Stromal cell of bone marrow (primary cell): ENCODE data around the gene THAP12.
A peak's percentile ranks its signal among the peaks of the same experiment; 100 is the strongest.

Experiments used
- DNase-seq: peaks from one replicate; pipeline ENCODE4 v3.0.0-alpha.2; 2012; ENCODE audit warnings: low read depth

THAP12 gene

GRCh38 chr11:76380159-76380976 lies 564 bp downstream of the THAP12 start:
- no peak for DNase-seq

- DNase-seq: no peak
These were observed 1.1 kb downstream of the THAP12 start for GRCh38 chr11:76379807-76380158.

- no peak for DNase-seq
These were observed 4.0 kb downstream of the THAP12 start for GRCh38 chr11:76376746-76377558.

GRCh38 chr11:76371170-76371569 lies 9.8 kb downstream of the THAP12 start:
- peak; percentile 51 for DNase-seq

- no peak for DNase-seq
These were observed 11.5 kb downstream of the THAP12 start for GRCh38 chr11:76369406-76369805.

- no peak for DNase-seq
These were observed 12.4 kb downstream of the THAP12 start for GRCh38 chr11:76368490-76368889.

- DNase-seq: no peak
These were observed 15.8 kb downstream of the THAP12 start for GRCh38 chr11:76365038-76365679.

- no peak for DNase-seq
These were observed 18.2 kb downstream of the THAP12 start for GRCh38 chr11:76362716-76363115.

GRCh38 chr11:76361776-76362175 lies 19.2 kb downstream of the THAP12 start:
- no peak for DNase-seq

GRCh38 chr11:76361374-76361773 lies 19.6 kb downstream of the THAP12 start:
- DNase-seq: peak; percentile 29

GRCh38 chr11:76355172-76355571 lies 25.8 kb downstream of the THAP12 start:
- DNase-seq: no peak

GRCh38 chr11:76348348-76348747 lies 32.6 kb downstream of the THAP12 start:
- no peak for DNase-seq

- no peak for DNase-seq
These were observed 33.5 kb downstream of the THAP12 start for GRCh38 chr11:76347466-76347865.

GRCh38 chr11:76339221-76339620 lies 41.7 kb downstream of the THAP12 start:
- DNase-seq: peak; percentile 67

GRCh38 chr11:76337923-76338322 lies 43.0 kb downstream of the THAP12 start:
- no peak for DNase-seq

GRCh38 chr11:76337469-76337868 lies 43.5 kb downstream of the THAP12 start:
- no peak for DNase-seq

- DNase-seq: no peak
These were observed 44.3 kb downstream of the THAP12 start for GRCh38 chr11:76336597-76336996.

GRCh38 chr11:76335842-76336241 lies 45.1 kb downstream of the THAP12 start:
- DNase-seq: no peak

- no peak for DNase-seq
These were observed 46.0 kb downstream of the THAP12 start for GRCh38 chr11:76334826-76335389.

GRCh38 chr11:76330651-76331050 lies 50.3 kb downstream of the THAP12 start:
- DNase-seq: no peak

- DNase-seq: no peak
These were observed 50.9 kb downstream of the THAP12 start for GRCh38 chr11:76329983-76330382.

- DNase-seq: no peak
These were observed 51.8 kb downstream of the THAP12 start for GRCh38 chr11:76329084-76329648.
